SK-N-DZ (cell line): ENCODE data around the gene CCDC12.

Experiments
- DNase-seq: peaks from one replicate; pipeline ENCODE4 v3.0.0-alpha.2; 2015; ENCODE audit warnings: low spot score

CCDC12 gene

GRCh38 chr3:46893763-46894162 is 82.8 kb downstream of the CCDC12 start:
- DNase-seq: no peak

- no peak for DNase-seq
Observed at GRCh38 chr3:46893146-46893748, 83.3 kb downstream of the CCDC12 start.

DNA sequence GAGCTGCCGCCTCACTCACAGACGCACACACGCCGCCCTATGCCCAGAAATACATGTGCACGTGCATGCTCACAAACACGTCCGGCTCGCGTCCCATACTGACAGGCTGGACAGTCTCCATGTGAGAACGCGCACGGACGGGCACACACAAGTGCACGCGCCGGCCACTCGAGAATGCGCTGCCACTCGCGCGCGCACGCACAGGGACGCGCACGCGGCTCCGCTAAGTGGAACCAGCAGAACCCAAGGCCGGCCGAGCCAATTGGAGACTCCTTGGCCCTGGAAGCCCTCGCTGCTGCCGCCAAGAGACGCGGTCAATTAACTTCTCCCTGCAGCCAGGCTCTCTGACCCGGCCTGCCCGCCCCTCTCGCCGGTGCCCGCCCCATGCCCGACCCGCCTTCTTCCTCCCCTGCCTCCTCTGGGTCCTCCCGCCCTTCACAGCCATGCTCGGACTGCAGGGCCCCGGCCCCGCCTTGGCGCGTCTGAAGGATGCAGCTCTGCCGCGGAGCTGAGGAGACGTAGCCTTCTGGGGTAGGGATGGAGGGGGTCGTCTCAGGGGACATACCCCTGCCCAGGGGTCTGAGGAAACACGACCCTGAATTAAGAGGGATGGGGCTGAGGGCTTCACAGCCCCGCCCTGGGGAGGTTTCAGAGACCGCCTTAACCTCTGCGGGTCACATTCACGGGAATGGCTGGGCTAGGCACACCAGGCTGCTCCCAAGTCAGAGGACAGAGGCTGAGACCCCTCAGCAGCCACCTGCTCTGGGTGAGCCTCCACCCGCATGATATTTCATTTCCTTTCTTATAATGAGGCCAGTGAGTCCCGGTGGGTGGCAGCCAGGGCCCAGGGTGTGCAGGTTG is 84.0 kb downstream of the CCDC12 start:
- DNase-seq: peak; percentile 54

GRCh38 chr3:46891132-46891531 is 85.4 kb downstream of the CCDC12 start:
- DNase-seq: no peak

GRCh38 chr3:46890132-46890531 is 86.4 kb downstream of the CCDC12 start:
- no peak for DNase-seq

- DNase-seq: peak; percentile 42
Observed at GRCh38 chr3:46889381-46890110, 87.0 kb downstream of the CCDC12 start.

DNA sequence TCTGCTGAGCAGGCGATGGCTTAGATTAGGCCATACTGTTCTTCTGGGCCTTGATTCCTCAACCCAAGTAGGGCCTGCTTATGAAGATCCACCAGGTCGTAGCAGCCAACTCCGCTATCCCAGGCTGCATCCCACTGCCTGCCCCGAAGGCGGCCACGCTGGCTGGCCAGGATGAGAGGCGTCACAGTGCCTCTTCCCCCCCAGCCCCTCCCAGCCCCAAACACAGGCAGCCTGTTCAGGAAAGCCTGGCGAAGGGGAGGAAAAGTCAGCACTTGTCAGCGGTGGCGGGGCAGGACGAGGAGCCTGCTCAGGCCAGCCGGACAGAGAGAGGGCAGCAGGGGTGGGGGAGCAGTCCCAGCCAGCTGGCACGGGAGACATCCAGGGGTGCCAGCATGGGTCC is 87.8 kb downstream of the CCDC12 start:
- no peak for DNase-seq

GRCh38 chr3:46887980-46888494 is 88.5 kb downstream of the CCDC12 start:
- DNase-seq: no peak

DNA sequence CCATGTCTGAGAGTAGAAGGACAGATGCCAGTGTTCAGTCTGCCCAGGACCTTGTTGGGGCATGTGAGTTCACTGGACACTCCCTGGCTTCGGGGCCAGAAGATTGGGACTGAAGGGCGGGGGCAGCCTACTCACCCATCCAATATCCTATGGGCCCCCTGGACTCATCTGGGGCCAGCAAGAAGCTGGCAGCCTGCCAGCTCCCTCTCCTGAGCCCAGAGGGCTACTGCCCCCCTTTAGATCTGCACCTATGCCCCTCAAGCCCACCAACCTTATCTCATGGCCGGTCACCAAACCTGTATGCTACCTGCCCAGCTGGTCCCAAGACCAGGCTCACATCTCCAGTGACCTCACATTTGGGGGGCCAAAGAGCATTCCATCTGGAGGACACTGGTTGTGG is 90.9 kb downstream of the CCDC12 start:
- no peak for DNase-seq

DNA sequence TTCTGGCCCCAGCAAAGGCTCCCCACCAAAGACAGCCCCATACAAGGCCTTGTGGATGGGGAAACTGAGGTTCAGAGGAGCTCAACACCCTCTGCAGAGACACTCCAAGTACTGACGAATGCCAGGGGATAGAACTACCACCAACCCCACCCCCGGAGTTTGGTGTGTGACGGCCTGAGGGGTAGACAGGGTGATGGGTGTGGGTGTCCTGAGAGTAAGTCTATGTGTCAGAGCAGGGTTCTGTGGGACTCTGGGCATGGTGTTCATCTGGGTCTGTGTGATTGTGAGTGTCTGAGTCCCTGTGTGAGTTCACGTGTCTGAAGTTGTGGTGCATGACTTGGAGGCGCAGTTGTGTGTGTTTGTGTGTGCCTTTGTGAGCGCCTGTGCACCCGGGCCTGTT is 91.6 kb downstream of the CCDC12 start:
- no peak for DNase-seq

DNA sequence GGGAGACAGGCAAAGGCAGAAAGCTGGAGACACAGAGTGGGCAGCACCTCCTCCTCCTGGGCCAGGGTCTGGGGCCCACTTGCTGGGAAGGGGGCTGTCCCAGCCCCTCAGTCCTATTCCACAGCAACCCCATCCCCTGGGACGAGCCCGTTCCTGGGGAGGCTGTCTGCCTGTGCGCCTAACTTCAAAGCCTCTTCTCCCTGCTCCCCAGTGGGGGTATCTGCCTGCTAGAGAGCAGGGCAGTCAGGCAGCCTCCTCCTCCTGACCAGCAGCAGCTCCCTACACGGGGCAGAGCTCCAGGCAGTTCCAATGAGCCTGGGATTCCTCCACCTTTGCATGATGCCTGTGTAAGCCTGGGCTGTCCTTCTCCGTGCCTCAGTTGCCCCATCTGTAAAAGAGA is 92.1 kb downstream of the CCDC12 start:
- no peak for DNase-seq

DNA sequence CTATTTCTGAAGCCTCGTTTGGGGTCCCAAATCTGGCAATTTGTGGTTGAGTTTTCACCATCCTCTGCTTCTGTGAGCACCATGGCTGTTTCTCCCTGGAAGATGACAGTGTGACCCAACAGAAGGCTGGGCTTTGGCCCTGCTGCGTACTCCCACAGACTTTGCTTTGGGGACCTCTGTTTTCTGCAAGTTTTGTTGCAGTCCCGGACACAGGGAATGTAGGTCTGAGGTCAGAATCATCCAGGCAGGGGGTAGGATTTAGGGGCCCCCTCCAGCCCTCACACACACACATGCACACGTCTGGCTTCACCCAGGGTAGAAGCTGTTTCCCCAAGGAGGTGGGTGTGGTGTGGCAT is 92.7 kb downstream of the CCDC12 start:
- DNase-seq: no peak

GRCh38 chr3:46883054-46883829 is 93.3 kb downstream of the CCDC12 start:
- DNase-seq: no peak

DNA sequence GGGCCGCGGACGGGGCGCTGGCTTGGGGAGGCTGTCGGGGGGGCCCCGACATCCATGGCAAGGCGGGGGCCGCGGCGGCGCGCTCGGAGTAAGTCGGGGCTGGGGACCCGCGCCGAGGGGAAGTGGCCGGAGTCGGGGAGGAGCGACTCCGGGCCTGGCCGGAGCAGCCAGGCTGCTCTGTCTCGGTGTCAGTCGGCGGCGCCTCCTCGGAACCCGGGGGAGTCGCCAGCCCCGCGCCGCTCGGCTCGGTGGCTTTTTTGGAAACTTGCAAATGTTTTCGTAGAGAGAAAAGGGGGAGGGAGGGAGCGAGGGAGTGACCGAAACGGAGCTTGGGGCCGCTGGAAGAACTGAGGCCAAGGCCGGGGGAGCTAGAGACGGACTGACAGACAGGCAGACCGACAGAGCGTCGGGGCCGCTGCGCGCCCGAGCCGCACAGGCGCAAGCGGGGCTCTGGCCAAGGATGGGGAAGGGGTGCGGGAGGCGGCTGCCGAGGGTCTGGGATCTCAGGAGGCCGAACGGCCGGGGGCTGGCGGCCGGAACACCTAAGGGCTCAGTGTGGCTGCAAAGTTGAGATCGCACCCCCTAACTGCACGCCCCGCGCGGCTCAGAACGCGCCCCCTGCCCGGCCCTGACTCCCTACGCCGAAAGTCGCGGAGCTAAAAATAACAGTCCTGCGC is 94.0 kb downstream of the CCDC12 start:
- DNase-seq: no peak

- DNase-seq: no peak
Observed at GRCh38 chr3:46881596-46882376, 94.8 kb downstream of the CCDC12 start.

- DNase-seq: no peak
Observed at GRCh38 chr3:46880884-46881595, 95.5 kb downstream of the CCDC12 start.

- DNase-seq: peak; percentile 37
Observed at GRCh38 chr3:46878781-46879436, 97.6 kb downstream of the CCDC12 start.

DNA sequence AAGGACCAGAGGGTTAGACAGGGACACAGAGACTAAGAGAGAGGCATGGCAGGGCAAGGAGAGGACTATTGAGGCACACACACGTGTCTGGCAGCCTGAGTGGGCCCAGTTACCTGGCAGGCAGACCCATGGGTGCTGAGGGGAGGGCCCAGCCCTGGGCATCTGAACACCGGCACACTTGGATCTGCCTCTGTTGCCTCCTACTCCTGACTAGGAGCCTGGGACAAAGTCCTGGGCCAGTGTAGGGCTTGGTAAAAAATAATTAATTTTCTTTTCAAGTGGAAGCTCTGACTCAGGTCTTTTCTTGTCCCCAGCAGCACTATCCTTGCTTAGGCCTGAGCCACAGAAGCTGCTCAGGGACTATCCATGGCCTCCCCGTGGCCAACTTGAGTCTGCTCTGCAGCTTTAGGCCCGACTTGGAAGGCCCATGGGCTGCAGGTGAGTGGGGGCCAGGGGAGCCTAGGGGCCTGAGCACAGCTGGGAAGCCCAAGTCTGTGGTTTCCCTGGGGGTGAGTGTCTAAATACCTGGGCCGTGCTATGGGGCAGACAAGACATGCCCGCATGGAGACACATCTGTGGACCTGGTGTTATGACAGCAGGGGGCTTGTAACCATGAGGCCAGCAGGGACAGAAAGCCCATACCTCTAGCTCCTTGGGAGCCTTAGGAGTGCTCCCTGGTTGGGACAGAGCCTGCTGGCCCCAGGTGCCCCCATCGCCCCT is 99.0 kb downstream of the CCDC12 start, which contains the start of gene PTH1R:
Gene PTH1R, plus strand, starts transcription at position 316 of the 720 bp plus-strand sequence. CDS start 5,839 bp downstream, outside the sequence.
- DNase-seq: no peak
